Effector CD8-positive, alpha-beta T cell (primary cell): ENCODE results near the gene RAB1B.

Experiments
- DNase-seq: peaks from one replicate; lab custom pipeline; 2025; lab: John Stamatoyannopoulos, UW
- total RNA-seq, 4 experiments: gene quantifications; one replicate each; lab custom pipeline; 2026; lab: John Stamatoyannopoulos, UW

Gene RAB1B
- 86.6 to 99.8 (median 91.3) reads per million in 4 experiments for total RNA-seq

- DNase-seq, result peak; percentile 100
These were observed at the start of gene RAB1B for GRCh38 chr11:66268244-66268951. TSS of gene RAB1B (plus strand) at chr11:66268639. CDS start at chr11:66268680, 41 bp downstream.

GRCh38 chr11:66218846-66219620 is 49.4 kb upstream of the RAB1B start:
- no peak for DNase-seq

- DNase-seq, result no peak
These were observed 48.4 kb upstream of the RAB1B start for GRCh38 chr11:66219846-66220565.

- DNase-seq, result no peak
These were observed 47.9 kb upstream of the RAB1B start for GRCh38 chr11:66220566-66220935.

GRCh38 chr11:66221012-66221411 is 47.4 kb upstream of the RAB1B start:
- no peak for DNase-seq

GRCh38 chr11:66221726-66222236 is 46.7 kb upstream of the RAB1B start:
- no peak for DNase-seq

GRCh38 chr11:66222358-66223149 is 45.9 kb upstream of the RAB1B start:
- DNase-seq, result peak; percentile 87

GRCh38 chr11:66224226-66224855 is 44.1 kb upstream of the RAB1B start:
- no peak for DNase-seq

- no peak for DNase-seq
These were observed 43.4 kb upstream of the RAB1B start for GRCh38 chr11:66225066-66225465.

GRCh38 chr11:66226101-66226500 is 42.3 kb upstream of the RAB1B start:
- DNase-seq, result no peak

GRCh38 chr11:66227700-66228099 is 40.7 kb upstream of the RAB1B start:
- no peak for DNase-seq

GRCh38 chr11:66228521-66228920 is 39.9 kb upstream of the RAB1B start:
- DNase-seq, result no peak

- no peak for DNase-seq
These were observed 38.3 kb upstream of the RAB1B start for GRCh38 chr11:66230156-66230555.

- no peak for DNase-seq
These were observed 37.5 kb upstream of the RAB1B start for GRCh38 chr11:66230978-66231377.

GRCh38 chr11:66231561-66231960 is 36.9 kb upstream of the RAB1B start:
- DNase-seq, result no peak

GRCh38 chr11:66232769-66233168 is 35.7 kb upstream of the RAB1B start:
- DNase-seq, result no peak

- DNase-seq, result no peak
These were observed 35.1 kb upstream of the RAB1B start for GRCh38 chr11:66233301-66233700.

GRCh38 chr11:66235141-66235540 is 33.3 kb upstream of the RAB1B start:
- no peak for DNase-seq

GRCh38 chr11:66237867-66238266 is 30.6 kb upstream of the RAB1B start:
- DNase-seq, result no peak

- no peak for DNase-seq
These were observed 29.5 kb upstream of the RAB1B start for GRCh38 chr11:66238786-66239413.

GRCh38 chr11:66239511-66239910 is 28.9 kb upstream of the RAB1B start:
- no peak for DNase-seq
